Panc1 (cell line): ENCODE measurements around the gene KRTAP10-11.
"Not testable (repeated sequence)": the region's sequence is repeated elsewhere in the genome, so short reads cannot be mapped to it uniquely, and the experiment has no call there.

Experiments
- POLR2AphosphoS5 ChIP-seq: IDR thresholded peaks from 2 replicates; pipeline ENCODE4 v1.6.1; 2012; ENCODE audit warnings: mild to moderate bottlenecking, low read depth, low read length, moderate library complexity
- TCF7L2 ChIP-seq: IDR thresholded peaks from 2 replicates; pipeline ENCODE4 v1.6.1; 2011; ENCODE audit warnings: mild to moderate bottlenecking, low read depth, low read length, inconsistent platforms
- TF ChIP-seq, protein P1 (sequence below): fragments of 450-650 bp; IDR thresholded peaks from 2 replicates; pipeline ENCODE4 v1.5.1; 2017; ENCODE audit warnings: mild to moderate bottlenecking

DNA sequence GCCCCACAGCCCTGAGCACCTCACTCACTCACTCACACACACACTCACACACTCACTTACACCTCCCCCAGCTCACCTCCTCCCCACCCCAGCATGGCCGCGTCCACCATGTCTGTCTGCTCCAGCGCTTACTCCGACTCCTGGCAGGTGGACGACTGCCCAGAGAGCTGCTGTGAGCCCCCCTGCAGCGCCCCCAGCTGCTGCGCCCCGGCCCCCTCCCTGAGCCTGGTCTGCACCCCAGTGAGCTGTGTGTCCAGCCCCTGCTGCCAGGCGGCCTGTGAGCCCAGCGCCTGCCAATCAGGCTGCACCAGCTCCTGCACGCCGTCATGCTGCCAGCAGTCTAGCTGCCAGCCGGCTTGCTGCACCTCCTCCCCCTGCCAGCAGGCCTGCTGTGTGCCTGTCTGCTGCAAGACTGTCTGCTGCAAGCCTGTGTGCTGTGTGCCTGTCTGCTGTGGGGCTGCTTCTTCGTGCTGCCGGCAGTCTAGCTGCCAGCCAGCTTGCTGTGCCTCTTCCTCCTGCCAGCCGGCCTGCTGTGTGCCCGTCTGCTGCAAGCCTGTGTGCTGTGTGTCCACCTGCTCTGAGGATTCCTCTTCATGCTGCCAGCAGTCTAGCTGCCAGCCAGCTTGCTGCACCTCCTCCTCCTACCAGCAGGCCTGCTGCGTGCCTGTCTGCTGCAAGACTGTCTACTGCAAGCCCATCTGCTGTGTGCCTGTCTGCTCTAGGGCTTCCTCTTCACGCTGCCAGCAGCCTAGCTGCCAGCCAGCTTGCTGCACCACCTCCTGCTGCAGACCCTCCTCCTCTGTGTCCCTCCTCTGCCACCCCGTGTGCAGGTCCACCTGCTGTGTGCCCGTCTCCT is at the start of gene KRTAP10-11:
- TF ChIP-seq, protein P1, sequence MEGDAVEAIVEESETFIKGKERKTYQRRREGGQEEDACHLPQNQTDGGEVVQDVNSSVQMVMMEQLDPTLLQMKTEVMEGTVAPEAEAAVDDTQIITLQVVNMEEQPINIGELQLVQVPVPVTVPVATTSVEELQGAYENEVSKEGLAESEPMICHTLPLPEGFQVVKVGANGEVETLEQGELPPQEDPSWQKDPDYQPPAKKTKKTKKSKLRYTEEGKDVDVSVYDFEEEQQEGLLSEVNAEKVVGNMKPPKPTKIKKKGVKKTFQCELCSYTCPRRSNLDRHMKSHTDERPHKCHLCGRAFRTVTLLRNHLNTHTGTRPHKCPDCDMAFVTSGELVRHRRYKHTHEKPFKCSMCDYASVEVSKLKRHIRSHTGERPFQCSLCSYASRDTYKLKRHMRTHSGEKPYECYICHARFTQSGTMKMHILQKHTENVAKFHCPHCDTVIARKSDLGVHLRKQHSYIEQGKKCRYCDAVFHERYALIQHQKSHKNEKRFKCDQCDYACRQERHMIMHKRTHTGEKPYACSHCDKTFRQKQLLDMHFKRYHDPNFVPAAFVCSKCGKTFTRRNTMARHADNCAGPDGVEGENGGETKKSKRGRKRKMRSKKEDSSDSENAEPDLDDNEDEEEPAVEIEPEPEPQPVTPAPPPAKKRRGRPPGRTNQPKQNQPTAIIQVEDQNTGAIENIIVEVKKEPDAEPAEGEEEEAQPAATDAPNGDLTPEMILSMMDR: not testable (repeated sequence)
- not testable (repeated sequence) for TF ChIP-seq TCF7L2, POLR2AphosphoS5
